ENCODE data around the gene VDAC1.

GRCh38 chr5:133925866-133926488 is 78.8 kb downstream of the VDAC1 start:
- TF ChIP-seq CTCF (conservative IDR thresholded peaks at IDR 0.05 in 1 of 2, IDR thresholded peaks at IDR 0.05 in 1 of 2; ENCODE audit: extremely low read depth in 1 of 2, insufficient read depth in 1 of 2, low read depth in 1 of 2, low read length in 2 of 2) (no peak), EZH2 (IDR thresholded peaks at IDR 0.05; ENCODE audit: borderline replicate concordance, low read length) (no peak)

Measured in mammary epithelial cell (primary cell).